Measurements from ENCODE around the gene AUNIP.

The AUNIP gene

DNA sequence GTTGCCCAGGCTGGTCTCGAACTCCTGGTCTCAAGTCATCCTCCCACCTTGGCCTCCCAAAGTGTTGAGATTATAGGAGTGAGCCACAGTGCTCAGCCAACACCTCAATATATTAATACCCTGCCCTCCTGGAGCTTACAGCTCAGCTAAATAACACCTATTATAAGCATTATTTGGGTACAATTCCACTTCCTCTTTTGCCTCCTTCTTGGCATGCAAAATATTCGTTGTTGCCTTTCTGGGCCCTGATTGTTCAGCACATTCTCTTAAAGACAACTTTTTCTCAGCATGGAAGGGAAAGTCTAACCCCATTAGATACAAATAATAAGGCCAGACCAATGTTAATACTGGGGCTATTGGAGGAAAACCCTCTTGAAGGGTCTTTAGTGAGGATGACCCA lies 13.5 kb upstream of the AUNIP start:
- ChIA-PET CTCF (interaction anchor here (0.7 kb wide), 1 partner anchor 293 kb away, joined by 3 read pairs; no protein-coding TSS in a partner anchor), POLR2A (no interaction called here)
- peaks cover 0 to 11% of the 10 kb centered on the region in 2 experiments; a peak in 1 of 3 replicates for H3K36me3 ChIP-seq (ENCODE audit: control insufficient read depth in 2 of 2, insufficient read depth in 1 of 2, low read length in 2 of 2)
- no peaks in the 10 kb centered on the region for H3K4me1 ChIP-seq (ENCODE audit: control insufficient read depth, insufficient read depth, low read length)
- TF ChIP-seq ZNF792 (tag by site-specific recombination; IDR thresholded peaks at IDR 0.05) (no peak), ZNF404 (tag by site-specific recombination; IDR thresholded peaks at IDR 0.05) (no peak)
- H3K9me3 ChIP-seq (ENCODE audit: control insufficient read depth, insufficient read depth, low read depth, low read length): no peaks in the 10 kb centered on the region
- no peak overlapping the region for H3K27ac ChIP-seq (ENCODE audit: extremely low read depth, low read depth, low read length)
- H3K4me3 ChIP-seq (ENCODE audit: low read depth, low read length): no peak overlapping the region

GRCh38 chr1:25871704-25872494 lies 12.6 kb upstream of the AUNIP start:
- ChIA-PET CTCF (interaction anchor here (0.6 to 0.7 kb wide), 2 partner anchors 277 to 292 kb away, joined by 3 read pairs; no protein-coding TSS in a partner anchor), POLR2A (no interaction called here)

GRCh38 chr1:25871086-25871703 lies 11.9 kb upstream of the AUNIP start:
- Histone ChIP-seq H3K4me1 (ENCODE audit: control insufficient read depth, insufficient read depth, low read length) (no peaks in the 10 kb centered on the region), H3K27ac (ENCODE audit: extremely low read depth, low read depth, low read length) (no peak overlapping the region), H3K36me3 (ENCODE audit: control insufficient read depth in 2 of 2, insufficient read depth in 1 of 2, low read length in 2 of 2) (peaks cover 0 to 11% of the 10 kb centered on the region in 2 experiments; a peak in 1 of 3 replicates), H3K4me3 (ENCODE audit: low read depth, low read length) (no peak overlapping the region), H3K9me3 (ENCODE audit: control insufficient read depth, insufficient read depth, low read depth, low read length) (no peaks in the 10 kb centered on the region)
- ChIA-PET CTCF (no interaction called here), POLR2A (no interaction called here)
- TF ChIP-seq ZNF600 (tag by site-specific recombination; IDR thresholded peaks at IDR 0.05) (0 out of 2 replicates have a peak, but pooled peaks have one; percentile 29), WT1 (tag by site-specific recombination; IDR thresholded peaks at IDR 0.05) (peak; percentile 62; the same call in 1 of the 2 replicates), ZNF549 (tag by site-specific recombination; IDR thresholded peaks at IDR 0.05) (no peak), ZNF341 (tag by site-specific recombination; IDR thresholded peaks at IDR 0.05; ENCODE audit: low read depth) (peak; percentile 18; the same call in 1 of the 2 replicates), ZNF24 (tag by site-specific recombination; IDR thresholded peaks at IDR 0.05) (no peak), ZBTB8A (tag by site-specific recombination; IDR thresholded peaks at IDR 0.05) (0 out of 2 replicates have a peak, but pooled peaks have one; percentile 29)
- TF ChIP-seq, protein P1, sequence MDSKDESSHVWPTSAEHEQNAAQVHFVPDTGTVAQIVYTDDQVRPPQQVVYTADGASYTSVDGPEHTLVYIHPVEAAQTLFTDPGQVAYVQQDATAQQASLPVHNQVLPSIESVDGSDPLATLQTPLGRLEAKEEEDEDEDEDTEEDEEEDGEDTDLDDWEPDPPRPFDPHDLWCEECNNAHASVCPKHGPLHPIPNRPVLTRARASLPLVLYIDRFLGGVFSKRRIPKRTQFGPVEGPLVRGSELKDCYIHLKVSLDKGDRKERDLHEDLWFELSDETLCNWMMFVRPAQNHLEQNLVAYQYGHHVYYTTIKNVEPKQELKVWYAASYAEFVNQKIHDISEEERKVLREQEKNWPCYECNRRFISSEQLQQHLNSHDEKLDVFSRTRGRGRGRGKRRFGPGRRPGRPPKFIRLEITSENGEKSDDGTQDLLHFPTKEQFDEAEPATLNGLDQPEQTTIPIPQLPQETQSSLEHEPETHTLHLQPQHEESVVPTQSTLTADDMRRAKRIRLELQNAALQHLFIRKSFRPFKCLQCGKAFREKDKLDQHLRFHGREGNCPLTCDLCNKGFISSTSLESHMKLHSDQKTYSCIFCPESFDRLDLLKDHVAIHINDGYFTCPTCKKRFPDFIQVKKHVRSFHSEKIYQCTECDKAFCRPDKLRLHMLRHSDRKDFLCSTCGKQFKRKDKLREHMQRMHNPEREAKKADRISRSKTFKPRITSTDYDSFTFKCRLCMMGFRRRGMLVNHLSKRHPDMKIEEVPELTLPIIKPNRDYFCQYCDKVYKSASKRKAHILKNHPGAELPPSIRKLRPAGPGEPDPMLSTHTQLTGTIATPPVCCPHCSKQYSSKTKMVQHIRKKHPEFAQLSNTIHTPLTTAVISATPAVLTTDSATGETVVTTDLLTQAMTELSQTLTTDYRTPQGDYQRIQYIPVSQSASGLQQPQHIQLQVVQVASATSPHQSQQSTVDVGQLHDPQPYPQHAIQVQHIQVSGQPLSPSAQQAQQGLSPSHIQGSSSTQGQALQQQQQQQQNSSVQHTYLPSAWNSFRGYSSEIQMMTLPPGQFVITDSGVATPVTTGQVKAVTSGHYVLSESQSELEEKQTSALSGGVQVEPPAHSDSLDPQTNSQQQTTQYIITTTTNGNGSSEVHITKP (tag by site-specific recombination; IDR thresholded peaks at IDR 0.05): peak; percentile 77

More at GRCh38 chr1:25871704-25872494, 12.6 kb upstream of the AUNIP start:
- no peak overlapping the region for H3K4me3 ChIP-seq (ENCODE audit: low read depth, low read length)
- H3K4me1 ChIP-seq (ENCODE audit: control insufficient read depth, insufficient read depth, low read length): no peaks in the 10 kb centered on the region
- TF ChIP-seq, protein P2, sequence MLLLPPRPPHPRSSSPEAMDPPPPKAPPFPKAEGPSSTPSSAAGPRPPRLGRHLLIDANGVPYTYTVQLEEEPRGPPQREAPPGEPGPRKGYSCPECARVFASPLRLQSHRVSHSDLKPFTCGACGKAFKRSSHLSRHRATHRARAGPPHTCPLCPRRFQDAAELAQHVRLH (tag by site-specific recombination; IDR thresholded peaks at IDR 0.05): peak; percentile 53; the same call in 1 of the 2 replicates
- TF ChIP-seq, protein P3, sequence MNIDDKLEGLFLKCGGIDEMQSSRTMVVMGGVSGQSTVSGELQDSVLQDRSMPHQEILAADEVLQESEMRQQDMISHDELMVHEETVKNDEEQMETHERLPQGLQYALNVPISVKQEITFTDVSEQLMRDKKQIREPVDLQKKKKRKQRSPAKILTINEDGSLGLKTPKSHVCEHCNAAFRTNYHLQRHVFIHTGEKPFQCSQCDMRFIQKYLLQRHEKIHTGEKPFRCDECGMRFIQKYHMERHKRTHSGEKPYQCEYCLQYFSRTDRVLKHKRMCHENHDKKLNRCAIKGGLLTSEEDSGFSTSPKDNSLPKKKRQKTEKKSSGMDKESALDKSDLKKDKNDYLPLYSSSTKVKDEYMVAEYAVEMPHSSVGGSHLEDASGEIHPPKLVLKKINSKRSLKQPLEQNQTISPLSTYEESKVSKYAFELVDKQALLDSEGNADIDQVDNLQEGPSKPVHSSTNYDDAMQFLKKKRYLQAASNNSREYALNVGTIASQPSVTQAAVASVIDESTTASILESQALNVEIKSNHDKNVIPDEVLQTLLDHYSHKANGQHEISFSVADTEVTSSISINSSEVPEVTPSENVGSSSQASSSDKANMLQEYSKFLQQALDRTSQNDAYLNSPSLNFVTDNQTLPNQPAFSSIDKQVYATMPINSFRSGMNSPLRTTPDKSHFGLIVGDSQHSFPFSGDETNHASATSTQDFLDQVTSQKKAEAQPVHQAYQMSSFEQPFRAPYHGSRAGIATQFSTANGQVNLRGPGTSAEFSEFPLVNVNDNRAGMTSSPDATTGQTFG (tag by site-specific recombination; IDR thresholded peaks at IDR 0.05; ENCODE audit: borderline replicate concordance): no peak
- TF ChIP-seq ZNF768 (tag by site-specific recombination; IDR thresholded peaks at IDR 0.05): peak; percentile 92
- H3K36me3 ChIP-seq (ENCODE audit: control insufficient read depth in 2 of 2, insufficient read depth in 1 of 2, low read length in 2 of 2): peaks cover 0 to 11% of the 10 kb centered on the region in 2 experiments; a peak in 1 of 3 replicates
- H3K27ac ChIP-seq (ENCODE audit: extremely low read depth, low read depth, low read length): no peak overlapping the region
- H3K9me3 ChIP-seq (ENCODE audit: control insufficient read depth, insufficient read depth, low read depth, low read length): no peaks in the 10 kb centered on the region
